HG03520 (cell line): Measurements from ENCODE around the gene IL1RL1.

Source experiments
- ATAC-seq: cut with Tn5 transposase; IDR thresholded peaks from one replicate; pipeline ENCODE4 v1.9.1; 2021; ENCODE audit warnings: mild to moderate bottlenecking, moderate library complexity; ENCODE audit not compliant: unreplicated experiment

IL1RL1 gene

GRCh38 chr2:102334486-102334885, 23.1 kb downstream of the IL1RL1 start:
- ATAC-seq: no peak

- no peak for ATAC-seq
Observed at GRCh38 chr2:102335871-102336366, 24.6 kb downstream of the IL1RL1 start.

- no peak for ATAC-seq
Observed at GRCh38 chr2:102336502-102336945, 25.2 kb downstream of the IL1RL1 start.

GRCh38 chr2:102337012-102337411, 25.6 kb downstream of the IL1RL1 start:
- ATAC-seq: no peak

GRCh38 chr2:102337481-102338386, 26.4 kb downstream of the IL1RL1 start:
- no peak for ATAC-seq

GRCh38 chr2:102340778-102341177, 29.4 kb downstream of the IL1RL1 start:
- ATAC-seq: no peak

- no peak for ATAC-seq
Observed at GRCh38 chr2:102342888-102343287, 31.5 kb downstream of the IL1RL1 start.

- no peak for ATAC-seq
Observed at GRCh38 chr2:102344397-102344796, 33.0 kb downstream of the IL1RL1 start.

GRCh38 chr2:102345329-102345920, 34.1 kb downstream of the IL1RL1 start:
- no peak for ATAC-seq

GRCh38 chr2:102346381-102347130, 35.2 kb downstream of the IL1RL1 start:
- no peak for ATAC-seq

- ATAC-seq: no peak
Observed at GRCh38 chr2:102350137-102350793, 38.9 kb downstream of the IL1RL1 start.

- ATAC-seq: peak; percentile 86
Observed at GRCh38 chr2:102355526-102356380, 44.4 kb downstream of the IL1RL1 start, which contains the start of gene IL18R1. TSS of gene IL18R1 (plus strand) at chr2:102355796. CDS start at chr2:102362661, 6,865 bp downstream.

GRCh38 chr2:102356381-102356712, 45.0 kb downstream of the IL1RL1 start:
- no peak for ATAC-seq

- no peak for ATAC-seq
Observed at GRCh38 chr2:102356741-102357140, 45.4 kb downstream of the IL1RL1 start.

GRCh38 chr2:102357937-102358336, 46.6 kb downstream of the IL1RL1 start:
- ATAC-seq: no peak

- ATAC-seq: no peak
Observed at GRCh38 chr2:102358496-102358895, 47.1 kb downstream of the IL1RL1 start.

- ATAC-seq: no peak
Observed at GRCh38 chr2:102359527-102359926, 48.2 kb downstream of the IL1RL1 start.

- ATAC-seq: no peak
Observed at GRCh38 chr2:102361632-102362241, 50.4 kb downstream of the IL1RL1 start.

GRCh38 chr2:102365763-102366162, 54.4 kb downstream of the IL1RL1 start:
- ATAC-seq: no peak
